HG03442 (cell line): ENCODE data around the gene KAZALD1.

ENCODE experiments used
- ATAC-seq: cut with Tn5 transposase; IDR thresholded peaks from one replicate; pipeline ENCODE4 v1.9.1; 2021; ENCODE audit warnings: mild to moderate bottlenecking, moderate library complexity; ENCODE audit not compliant: unreplicated experiment

Gene KAZALD1

DNA sequence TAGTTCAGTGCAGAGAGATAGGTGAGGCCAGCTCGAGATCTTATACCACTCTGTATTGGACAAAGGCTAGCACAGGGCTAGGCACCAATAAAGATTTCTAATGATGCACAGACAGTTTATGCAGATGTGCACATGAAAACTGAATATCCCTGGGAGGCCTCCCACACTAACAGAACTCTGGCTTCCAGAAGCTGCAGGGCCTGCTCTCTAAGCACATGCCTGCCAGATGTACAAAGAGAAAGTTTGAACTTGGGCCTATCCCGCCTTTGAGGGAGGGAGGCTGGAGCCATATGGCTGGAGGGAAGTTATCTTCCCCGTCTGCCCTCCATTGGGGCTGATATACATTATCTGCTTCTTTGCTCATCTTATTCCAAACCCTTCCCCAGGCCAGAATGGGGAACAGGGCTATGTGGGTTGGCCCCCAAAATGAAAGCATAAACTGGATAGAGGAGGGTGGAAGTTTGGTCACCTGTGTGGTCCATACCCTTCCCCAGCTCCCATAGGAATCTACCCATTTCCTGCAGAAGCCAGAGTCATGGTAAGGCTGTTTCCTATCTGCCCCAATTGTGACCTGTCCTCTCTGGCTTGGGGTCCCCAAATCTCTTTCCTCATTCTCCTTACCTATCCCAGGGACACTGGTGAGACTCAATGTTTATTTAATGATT, 3.8 kb downstream of the KAZALD1 start:
- ATAC-seq: no peak

DNA sequence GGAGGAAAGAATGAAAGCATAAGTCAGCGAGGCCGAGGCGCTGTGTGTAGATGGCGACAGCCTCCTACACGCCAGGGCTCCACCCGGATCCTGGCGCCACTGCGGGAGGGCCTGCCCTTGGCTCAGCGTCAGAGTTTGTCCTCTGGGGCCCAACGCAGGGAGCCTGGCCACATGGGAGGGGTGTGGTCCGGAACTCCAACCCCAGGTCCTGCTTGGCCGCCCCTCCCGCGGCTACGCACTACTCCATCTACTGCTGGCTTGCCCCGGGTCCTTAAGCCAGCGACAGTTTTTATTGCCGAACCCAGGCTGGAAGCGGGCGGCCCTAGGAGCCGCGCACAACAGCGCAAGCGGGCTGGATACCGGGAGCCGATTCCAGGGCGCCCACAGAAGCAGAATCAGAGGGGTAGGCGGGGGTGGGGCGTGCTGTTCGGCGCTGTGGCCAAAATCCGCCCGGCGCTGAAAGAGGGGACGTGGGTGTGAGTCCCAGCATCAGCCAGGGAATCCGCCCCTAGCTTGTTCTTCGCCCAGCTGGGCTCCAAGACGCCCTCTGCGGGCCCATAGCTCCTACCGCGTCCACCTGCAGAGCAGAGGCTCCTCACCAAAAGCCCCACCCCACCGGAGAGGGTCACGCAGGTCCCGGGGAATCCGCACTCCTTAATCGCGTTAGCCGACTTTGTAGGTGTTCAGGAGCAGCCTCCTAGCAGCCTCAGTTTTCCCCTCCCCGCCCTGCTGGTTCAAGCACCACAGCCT, 4.5 kb downstream of the KAZALD1 start:
- no peak for ATAC-seq

DNA sequence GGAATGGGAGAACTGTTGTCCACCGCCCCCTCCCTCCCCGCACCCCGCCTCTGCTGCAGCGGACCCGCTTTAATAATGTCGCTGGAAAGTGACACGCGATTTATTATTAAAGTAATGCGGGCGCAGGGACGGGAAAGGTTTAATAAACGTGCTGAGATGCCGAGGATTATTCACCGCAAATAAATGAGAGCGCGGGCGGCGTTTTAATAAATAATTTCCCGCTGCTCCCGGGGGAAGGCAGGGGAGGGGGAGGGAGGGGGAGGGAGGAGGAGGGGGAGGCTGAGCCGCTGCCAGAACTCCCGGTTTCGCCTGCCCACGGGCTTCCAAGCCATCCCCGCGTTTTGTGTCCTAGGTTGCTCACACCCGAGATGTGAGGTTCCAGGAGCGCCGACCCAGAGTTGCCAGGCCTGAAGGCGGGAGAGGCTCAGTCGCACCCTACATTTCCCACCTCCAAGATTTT, 5.1 kb downstream of the KAZALD1 start:
- ATAC-seq: no peak

DNA sequence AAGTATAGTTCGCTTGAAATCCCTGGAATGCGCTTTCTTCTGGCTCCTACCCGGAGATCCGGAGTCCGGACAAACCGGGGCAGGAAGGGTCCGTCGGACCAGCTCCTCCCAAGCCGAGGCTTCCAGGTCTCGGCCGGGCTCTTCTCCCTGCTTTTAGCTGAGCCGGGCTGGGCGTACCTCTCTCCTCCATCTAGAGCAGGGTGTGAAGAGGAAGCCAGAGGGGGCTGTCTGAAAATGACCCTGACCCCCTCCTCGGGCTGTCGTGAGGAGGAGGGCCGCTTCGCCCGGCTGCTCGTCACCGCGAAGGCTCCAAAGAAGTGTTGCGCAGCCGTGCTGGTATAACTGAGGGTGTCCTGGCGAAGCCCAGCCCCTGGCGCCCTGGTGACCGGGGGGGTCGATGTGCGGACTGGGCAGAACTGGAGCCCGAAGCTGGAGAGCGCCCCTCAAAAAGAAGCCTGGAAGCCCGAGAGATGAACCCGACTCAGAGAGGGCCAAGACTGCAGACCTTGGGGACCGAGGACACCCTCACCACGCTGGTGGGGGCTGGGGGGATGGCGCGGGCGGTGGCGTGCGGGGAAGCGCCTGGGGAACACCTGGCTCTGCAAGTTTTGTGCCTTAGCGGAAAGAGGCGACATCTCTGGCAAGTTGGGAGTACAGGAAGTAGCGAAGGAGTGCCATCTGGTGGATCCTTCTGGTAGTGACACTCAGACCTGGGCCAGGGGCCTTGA, 5.7 kb downstream of the KAZALD1 start:
- ATAC-seq: no peak

DNA sequence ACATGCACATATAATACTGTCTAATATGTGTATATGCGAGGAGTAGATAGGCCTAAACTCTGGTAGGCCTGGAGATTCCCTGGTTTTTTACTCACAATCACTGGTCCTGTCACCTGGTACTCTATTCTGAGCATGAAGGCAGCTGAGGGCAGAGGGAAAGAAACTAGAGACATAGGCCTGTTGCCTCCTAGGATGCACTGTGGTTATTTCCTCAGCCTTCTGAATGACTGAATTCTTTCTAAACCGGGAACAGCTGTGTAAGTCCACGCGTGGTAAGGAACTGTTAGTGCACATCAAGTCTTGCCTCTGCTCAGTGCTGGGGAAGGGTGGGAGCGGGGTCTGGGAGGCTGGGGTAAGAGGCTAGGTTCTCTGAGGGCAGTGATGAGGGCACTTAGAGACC, 7.7 kb downstream of the KAZALD1 start:
- ATAC-seq: no peak

DNA sequence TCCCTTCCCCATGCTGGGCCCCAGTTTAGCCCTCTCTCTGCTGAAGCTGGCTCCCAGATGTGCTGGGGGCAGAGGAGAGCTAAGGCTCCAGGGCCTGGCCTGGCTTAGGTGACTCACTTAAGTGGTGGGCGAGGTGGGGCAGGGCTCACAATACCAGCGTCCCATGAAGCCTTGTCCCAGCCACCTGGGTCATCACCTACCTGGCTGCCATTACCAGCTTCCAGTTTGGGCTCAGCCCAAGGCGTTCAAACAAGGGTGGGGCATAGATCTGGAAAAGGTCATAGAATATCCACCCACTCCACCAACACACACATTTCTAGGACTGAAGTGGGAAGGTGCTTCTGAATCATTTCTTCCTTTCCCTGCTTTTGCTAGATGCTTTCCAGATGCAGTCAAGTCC, 8.3 kb downstream of the KAZALD1 start:
- no peak for ATAC-seq

DNA sequence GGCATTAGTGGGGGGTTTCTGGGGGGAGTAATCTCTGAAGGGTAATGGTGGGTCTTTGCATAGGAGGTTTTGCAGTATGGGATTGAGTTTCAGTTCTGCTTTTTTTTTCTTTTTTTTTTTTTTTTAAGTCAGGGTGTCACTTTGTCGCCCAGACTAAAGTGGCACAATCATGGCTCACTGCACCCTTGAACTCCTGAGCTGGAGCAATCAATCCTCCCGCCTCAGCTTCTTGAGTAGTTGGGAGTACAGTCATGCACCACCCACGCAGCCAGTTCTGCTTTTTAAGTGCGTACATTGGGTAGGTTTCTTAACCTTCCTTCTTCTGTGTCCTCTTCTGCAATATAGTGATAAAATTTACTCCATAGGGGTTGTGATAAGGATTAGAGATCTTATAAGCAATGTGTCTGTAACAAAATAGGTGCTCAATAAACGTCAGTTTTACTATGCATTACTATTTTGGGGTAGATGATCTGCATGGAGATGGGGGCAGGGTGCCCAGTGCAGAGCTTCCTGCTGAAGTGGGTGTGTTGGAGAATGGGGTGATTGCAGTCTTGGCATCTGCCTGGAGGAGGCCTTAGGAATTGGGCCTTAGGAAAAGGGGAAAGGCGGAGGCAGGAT, 9.6 kb downstream of the KAZALD1 start:
- ATAC-seq: no peak

DNA sequence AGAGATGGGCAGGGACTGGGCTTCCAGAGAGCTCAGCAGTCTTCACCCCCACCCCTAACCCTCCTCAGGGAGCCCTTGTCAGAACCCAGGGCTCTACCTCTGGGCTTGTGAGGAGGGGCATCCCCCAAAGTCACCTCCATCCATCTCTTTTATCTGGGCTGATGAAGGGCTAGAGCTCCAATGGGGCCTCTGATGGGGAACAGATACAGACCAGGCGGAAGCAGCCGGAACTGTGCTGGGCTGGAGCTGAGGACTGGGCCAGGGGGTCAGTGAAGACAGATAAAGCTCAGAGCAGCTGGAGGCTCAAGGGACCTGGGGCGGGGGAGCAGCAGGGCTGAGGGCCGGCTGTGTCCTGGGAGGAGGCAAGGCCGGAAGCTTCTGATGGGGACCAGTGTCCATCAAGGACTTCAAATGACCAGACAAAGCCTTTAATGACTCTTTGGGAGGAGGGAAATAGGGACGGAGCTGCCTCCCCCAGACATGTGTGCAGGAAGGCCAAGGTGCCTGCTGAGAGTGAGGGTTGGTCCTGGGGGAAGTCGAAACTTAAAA, 10.2 kb downstream of the KAZALD1 start:
- ATAC-seq: no peak

DNA sequence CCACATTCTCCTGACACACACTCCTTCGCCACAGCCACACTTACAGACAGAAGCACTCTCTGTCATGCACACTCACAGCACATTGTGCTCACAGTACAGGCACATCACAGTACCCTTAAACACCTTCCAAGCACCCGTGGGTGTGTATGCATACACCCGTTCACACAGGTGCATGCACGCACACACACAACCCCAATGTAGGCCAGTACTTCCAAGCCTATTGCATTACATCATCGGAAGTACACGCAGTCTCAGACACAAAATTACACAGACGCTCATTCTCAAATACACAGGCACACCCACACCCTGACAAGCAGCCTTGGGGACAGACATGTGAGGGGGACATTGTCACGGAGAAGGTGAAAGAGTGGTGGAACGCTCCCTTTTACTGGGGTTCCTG, 11.1 kb downstream of the KAZALD1 start:
- ATAC-seq: no peak

DNA sequence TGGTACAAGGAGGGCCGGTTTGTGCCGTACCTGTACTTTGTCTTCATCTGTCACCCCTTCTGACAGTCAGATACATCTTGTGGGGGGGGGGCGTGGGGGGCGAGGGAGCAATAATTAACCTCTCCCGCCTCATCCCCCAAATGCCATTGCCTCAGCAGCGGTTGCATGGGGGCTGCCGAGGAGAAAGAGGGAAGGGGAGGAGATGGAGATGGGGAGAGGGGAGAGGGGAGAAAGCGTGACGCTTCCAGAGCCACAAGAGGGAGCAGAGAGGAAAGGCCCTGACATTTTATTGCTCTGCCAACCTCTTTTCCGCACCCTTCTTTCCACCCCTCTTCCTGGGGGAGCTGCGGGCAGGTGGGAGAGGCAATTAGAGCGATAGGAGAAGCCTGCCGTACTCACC, 11.8 kb downstream of the KAZALD1 start:
- ATAC-seq: no peak

DNA sequence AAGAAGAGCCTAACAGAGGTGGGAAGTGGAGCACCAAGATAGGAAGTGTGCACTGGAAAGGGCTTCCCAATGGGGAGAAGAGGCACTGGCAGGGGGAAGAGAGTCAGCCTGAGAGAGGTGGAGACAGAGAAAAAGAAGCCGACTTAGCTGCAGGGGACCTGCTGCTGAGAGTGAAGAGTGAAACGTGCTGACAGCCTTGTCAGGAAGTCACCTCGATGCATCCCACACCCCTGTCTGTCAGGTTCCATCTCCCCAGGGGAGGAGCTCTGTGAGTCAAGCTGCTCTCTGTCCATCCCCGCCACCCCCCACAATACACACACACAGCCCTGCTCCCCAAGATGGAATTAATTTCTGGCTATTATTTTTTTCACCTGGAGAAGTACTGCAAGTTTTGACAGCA, 14.0 kb downstream of the KAZALD1 start:
- no peak for ATAC-seq

DNA sequence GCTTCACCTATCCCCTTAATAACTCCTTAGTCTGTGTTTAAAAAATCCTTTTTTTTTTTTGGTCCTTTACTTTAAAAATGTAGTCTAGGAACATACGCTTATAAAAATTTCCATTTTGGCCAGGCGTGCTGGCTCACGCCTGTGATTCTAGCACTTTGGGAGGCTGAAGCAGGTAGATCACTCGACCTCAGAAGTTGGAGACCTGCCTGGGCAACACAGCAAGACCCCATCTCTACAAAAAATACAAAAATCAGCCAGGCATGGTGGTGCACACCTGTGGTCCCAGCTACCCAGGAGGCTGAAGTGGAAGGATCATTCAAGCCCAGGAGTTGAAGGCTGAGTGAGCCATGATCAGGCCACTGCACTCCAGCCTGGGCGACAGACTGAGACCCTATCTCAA, 14.8 kb downstream of the KAZALD1 start:
- ATAC-seq: no peak

DNA sequence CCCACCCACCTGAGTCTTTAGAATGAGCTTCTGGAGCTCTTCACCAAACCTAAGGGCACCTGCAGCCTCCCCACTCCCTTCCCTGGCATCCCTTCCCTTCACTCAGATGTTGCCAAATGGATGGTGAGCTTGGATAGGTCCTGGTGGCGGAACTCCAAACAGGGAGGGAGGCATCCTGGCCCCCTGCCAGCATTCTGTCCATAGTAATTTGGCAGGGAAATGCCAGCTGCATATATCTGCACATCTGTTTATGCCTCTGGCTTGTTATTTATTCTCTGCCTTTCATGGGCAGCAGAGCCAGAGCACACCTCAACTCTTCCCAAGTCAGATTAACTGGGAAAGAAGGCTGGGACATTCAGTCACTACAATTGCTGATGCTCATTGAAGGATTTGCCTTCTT, 18.1 kb downstream of the KAZALD1 start:
- no peak for ATAC-seq

DNA sequence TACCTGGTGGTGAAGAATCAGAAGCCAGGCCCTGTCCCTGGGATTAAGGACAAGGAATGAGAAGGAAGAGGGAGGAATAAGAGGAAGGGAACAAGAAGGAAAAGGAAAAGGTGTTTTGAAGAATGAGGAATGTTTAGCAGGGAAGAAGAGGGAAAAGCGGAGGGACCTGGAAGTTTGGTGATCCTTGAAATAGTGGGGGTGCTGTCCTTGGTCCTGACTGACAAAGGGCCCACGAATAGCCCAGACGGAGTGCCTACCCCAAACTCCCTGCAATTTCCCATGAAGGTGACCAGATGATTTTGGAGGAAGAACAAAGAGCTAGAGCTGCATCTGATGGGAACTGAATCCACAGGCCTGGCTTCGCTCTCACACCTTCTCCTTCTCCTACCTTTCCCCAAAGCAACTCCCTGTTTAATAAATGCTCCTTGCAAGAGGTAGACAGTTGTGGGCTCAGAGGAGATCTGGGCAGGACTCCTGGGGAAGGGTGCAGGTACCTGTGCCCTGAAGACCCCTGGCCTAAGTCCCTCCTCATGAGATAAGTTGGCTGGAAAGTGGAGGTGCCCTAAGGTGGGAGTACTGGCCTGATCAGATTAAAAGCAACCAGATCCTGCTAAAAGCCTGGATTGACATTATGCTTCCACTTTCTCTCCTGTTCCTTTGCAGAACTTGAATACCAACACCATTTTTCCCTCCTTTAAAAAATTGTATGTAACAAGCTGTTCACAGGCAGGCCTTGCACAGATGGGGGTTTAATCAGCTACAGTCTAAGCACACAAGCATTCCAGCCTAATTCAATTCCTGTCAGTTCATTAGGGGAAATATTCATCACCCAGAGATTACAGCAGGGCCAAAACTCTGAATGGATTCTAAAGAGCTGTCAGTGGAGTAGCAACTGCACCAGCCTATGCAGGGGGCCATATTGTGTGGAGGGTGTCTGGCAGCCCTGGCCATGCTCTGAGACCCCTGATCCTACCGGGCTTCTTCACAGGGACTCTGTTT, 19.4 kb downstream of the KAZALD1 start:
- no peak for ATAC-seq

DNA sequence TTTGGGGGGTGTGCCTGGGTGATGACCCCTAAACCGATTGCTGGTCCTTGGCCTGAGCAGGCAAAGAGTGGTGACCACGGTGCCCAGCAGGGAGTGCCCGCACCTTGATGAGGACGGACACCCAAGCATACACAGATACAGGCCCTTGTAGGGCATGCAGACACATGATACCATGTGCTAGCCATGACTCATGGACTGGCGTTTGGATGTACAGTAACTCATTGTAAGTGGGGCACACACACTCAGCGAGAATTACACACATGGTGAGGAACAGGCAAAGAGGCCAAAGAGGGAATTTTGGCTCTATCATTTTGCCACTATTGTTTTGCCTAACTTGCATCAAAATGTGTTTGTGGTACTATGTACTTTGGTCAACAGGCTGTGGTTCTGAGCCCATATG, 24.1 kb downstream of the KAZALD1 start:
- ATAC-seq: no peak

DNA sequence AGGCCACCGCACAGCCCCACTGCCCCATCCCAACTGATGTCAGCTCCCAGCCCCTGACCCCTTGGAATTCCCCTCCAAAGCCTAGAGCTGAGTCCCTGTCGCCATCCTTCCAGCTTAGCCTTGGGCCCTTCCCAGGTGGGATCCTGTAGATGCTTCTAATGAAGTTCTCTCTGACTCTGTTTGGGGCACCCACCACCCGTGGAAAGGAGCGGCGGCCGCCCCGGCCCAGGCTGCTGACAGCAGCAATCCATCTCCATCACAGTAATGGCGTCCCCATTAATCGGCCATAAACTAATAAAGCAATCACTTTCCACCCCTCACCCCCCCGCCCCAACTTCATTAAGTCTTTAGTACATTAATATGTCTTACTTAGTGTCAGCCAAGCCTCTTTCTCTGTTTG, 25.6 kb downstream of the KAZALD1 start:
- no peak for ATAC-seq

DNA sequence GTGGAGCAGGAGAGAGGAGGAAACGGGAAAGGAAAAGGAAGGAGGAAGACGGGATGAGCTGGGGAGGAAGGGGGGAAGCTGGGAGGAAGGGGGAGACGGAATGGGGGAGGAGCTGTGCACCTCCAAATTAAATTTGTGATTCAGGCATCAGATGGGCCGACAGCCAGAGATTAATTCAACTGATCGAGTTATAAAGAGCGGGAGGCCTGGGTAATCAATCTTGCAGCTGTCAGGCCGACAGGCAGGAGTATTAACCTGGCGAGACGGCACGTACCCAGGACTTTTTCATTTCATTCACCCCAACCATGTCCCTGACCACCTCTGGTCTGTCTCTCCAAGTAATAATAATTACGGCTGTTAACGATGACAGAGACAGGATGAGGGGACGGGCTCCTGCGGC, 26.2 kb downstream of the KAZALD1 start:
- no peak for ATAC-seq

DNA sequence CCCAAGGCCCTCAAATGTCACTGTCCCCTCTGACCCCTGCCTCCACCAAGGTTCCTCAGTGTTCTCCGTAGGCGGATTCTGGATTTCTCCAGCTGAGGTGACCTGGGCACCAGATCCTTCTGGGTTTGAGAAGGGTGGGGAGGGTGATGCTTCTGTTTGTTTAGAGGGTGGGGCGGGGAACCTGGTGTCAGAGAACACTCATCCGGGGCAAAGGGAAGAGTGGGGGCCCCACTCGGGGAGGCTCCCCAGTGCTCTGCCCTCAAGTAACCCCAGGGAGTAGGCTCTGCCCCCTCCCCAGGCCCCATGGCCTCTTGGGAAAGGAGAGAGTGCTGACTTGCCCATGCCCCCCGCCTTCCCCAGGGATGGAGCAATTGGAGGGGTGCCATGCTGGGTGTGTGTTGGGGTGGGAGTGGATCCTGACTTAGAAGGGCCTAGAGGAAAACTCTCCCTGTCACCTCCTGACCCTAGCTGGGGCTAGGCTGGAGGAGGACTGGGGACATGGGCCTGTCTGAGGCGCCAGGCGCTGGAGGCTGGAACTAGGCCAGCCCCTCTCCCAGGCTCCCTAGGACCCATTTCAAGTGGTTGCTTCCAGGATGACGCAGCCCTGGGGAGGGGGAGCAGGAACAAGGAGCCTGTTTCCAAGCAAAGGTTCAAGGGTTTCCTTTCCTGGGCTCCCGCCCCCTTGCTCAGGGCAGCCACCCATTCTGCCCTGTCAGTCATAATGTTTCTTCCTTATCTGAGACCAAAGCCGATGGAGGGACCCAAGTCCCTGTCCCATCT, 27.9 kb downstream of the KAZALD1 start:
- ATAC-seq: no peak

DNA sequence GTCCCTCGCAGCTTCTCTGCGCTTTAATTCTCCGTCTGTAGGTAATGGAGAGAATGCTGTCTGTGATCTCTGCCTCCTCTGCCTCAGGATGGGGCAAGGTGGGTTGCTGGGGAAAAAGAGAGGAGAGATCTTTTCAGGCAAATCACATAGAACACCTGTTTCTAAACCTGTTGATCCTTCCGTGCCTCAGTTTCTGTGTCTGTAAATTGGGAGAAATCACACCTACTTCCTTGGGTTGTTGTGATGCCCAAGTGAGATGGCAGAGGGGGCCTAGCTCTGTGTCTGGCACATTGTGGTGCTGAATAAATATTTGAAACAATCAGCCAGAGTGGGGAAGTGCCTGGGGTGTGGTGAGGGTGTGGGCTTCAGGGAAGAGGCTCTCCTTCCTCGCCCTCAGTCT, 28.8 kb downstream of the KAZALD1 start:
- ATAC-seq: no peak
